Measurements from ENCODE around the gene C2orf15.
A peak's percentile ranks its signal among the peaks of the same experiment; 100 is the strongest.

C2orf15 gene

GRCh38 chr2:99141110-99142108 is at the start of gene C2orf15:
Gene C2orf15 (plus strand): TSS chr2:99141707. CDS start chr2:99150559, 8,852 bp downstream.
- H3K9me3 ChIP-seq (ENCODE audit: low read depth, low read length), result no peaks in the 10 kb centered on the region
- DNase-seq (ENCODE audit: low read depth, low spot score), result peak; percentile 28
- no peaks in the 10 kb centered on the region for H3K36me3 ChIP-seq (ENCODE audit: insufficient read depth, low read length)
- TF ChIP-seq FOXP2 (optimal IDR thresholded peaks at IDR 0.05; ENCODE audit: control extremely low read depth, extremely low read length, insufficient read depth) (peak; percentile 46), EZH2 (IDR thresholded peaks at IDR 0.05) (no peak), POLR2AphosphoS5 (IDR thresholded peaks at IDR 0.05; ENCODE audit: borderline replicate concordance, low read depth, low read length) (peak; percentile 73)
- H3K4me3 ChIP-seq, result peak within 1 kb of the TSS; percentile 93
- H3K9ac ChIP-seq (ENCODE audit: insufficient read length), result peak within 1 kb of the TSS; percentile 70
- no peak within 1 kb of the TSS for H3K27ac ChIP-seq

- H3K9ac ChIP-seq (ENCODE audit: insufficient read length), result no peak overlapping the region
- H3K4me3 ChIP-seq, result no peak overlapping the region
- TF ChIP-seq POLR2AphosphoS5 (IDR thresholded peaks at IDR 0.05; ENCODE audit: borderline replicate concordance, low read depth, low read length), result no peak
- no peak for TF ChIP-seq FOXP2 (optimal IDR thresholded peaks at IDR 0.05; ENCODE audit: control extremely low read depth, extremely low read length, insufficient read depth)
- no peak for TF ChIP-seq EZH2 (IDR thresholded peaks at IDR 0.05)
- H3K27ac ChIP-seq, result no peak overlapping the region
- no peaks in the 10 kb centered on the region for H3K9me3 ChIP-seq (ENCODE audit: low read depth, low read length)
- no peak for DNase-seq (ENCODE audit: low read depth, low spot score)
- no peaks in the 10 kb centered on the region for H3K36me3 ChIP-seq (ENCODE audit: insufficient read depth, low read length)
These were observed 44.8 kb upstream of the C2orf15 start for GRCh38 chr2:99096728-99097127.

GRCh38 chr2:99101697-99102096 is 39.8 kb upstream of the C2orf15 start:
- Histone ChIP-seq H3K27ac (no peak overlapping the region), H3K36me3 (ENCODE audit: insufficient read depth, low read length) (no peaks in the 10 kb centered on the region), H3K4me3 (no peak overlapping the region), H3K9ac (ENCODE audit: insufficient read length) (no peak overlapping the region), H3K9me3 (ENCODE audit: low read depth, low read length) (no peaks in the 10 kb centered on the region)
- TF ChIP-seq EZH2 (IDR thresholded peaks at IDR 0.05) (no peak), POLR2AphosphoS5 (IDR thresholded peaks at IDR 0.05; ENCODE audit: borderline replicate concordance, low read depth, low read length) (no peak), FOXP2 (optimal IDR thresholded peaks at IDR 0.05; ENCODE audit: control extremely low read depth, extremely low read length, insufficient read depth) (no peak)
- DNase-seq (ENCODE audit: low read depth, low spot score), result no peak

GRCh38 chr2:99104006-99104405 is 37.5 kb upstream of the C2orf15 start:
- DNase-seq (ENCODE audit: low read depth, low spot score), result no peak
- no peak overlapping the region for H3K9ac ChIP-seq (ENCODE audit: insufficient read length)
- no peak for TF ChIP-seq EZH2 (IDR thresholded peaks at IDR 0.05)

GRCh38 chr2:99106913-99107312 is 34.6 kb upstream of the C2orf15 start:
- Histone ChIP-seq H3K9me3 (ENCODE audit: low read depth, low read length) (no peaks in the 10 kb centered on the region), H3K36me3 (ENCODE audit: insufficient read depth, low read length) (no peaks in the 10 kb centered on the region), H3K4me3 (no peak overlapping the region), H3K27ac (no peak overlapping the region), H3K9ac (ENCODE audit: insufficient read length) (no peak overlapping the region)
- TF ChIP-seq EZH2 (IDR thresholded peaks at IDR 0.05) (no peak), FOXP2 (optimal IDR thresholded peaks at IDR 0.05; ENCODE audit: control extremely low read depth, extremely low read length, insufficient read depth) (no peak), POLR2AphosphoS5 (IDR thresholded peaks at IDR 0.05; ENCODE audit: borderline replicate concordance, low read depth, low read length) (no peak)
- DNase-seq (ENCODE audit: low read depth, low spot score), result no peak

More at GRCh38 chr2:99104006-99104405, 37.5 kb upstream of the C2orf15 start:
- Histone ChIP-seq H3K36me3 (ENCODE audit: insufficient read depth, low read length) (no peaks in the 10 kb centered on the region), H3K27ac (no peak overlapping the region), H3K9me3 (ENCODE audit: low read depth, low read length) (no peaks in the 10 kb centered on the region), H3K4me3 (no peak overlapping the region)

- no peaks in the 10 kb centered on the region for H3K9me3 ChIP-seq (ENCODE audit: low read depth, low read length)
- TF ChIP-seq EZH2 (IDR thresholded peaks at IDR 0.05), result no peak
- TF ChIP-seq FOXP2 (optimal IDR thresholded peaks at IDR 0.05; ENCODE audit: control extremely low read depth, extremely low read length, insufficient read depth), result no peak
- no peak for TF ChIP-seq POLR2AphosphoS5 (IDR thresholded peaks at IDR 0.05; ENCODE audit: borderline replicate concordance, low read depth, low read length)
- H3K36me3 ChIP-seq (ENCODE audit: insufficient read depth, low read length), result no peaks in the 10 kb centered on the region
- no peak for DNase-seq (ENCODE audit: low read depth, low spot score)
- no peak overlapping the region for H3K9ac ChIP-seq (ENCODE audit: insufficient read length)
- no peak overlapping the region for H3K27ac ChIP-seq
- no peak overlapping the region for H3K4me3 ChIP-seq
These were observed 30.3 kb upstream of the C2orf15 start for GRCh38 chr2:99111236-99111635.

- no peak for DNase-seq (ENCODE audit: low read depth, low spot score)
- no peak overlapping the region for H3K9ac ChIP-seq (ENCODE audit: insufficient read length)
- H3K9me3 ChIP-seq (ENCODE audit: low read depth, low read length), result no peaks in the 10 kb centered on the region
- H3K4me3 ChIP-seq, result no peak overlapping the region
- TF ChIP-seq FOXP2 (optimal IDR thresholded peaks at IDR 0.05; ENCODE audit: control extremely low read depth, extremely low read length, insufficient read depth), result no peak
- no peak for TF ChIP-seq EZH2 (IDR thresholded peaks at IDR 0.05)
- no peak for TF ChIP-seq POLR2AphosphoS5 (IDR thresholded peaks at IDR 0.05; ENCODE audit: borderline replicate concordance, low read depth, low read length)
- no peaks in the 10 kb centered on the region for H3K36me3 ChIP-seq (ENCODE audit: insufficient read depth, low read length)
- no peak overlapping the region for H3K27ac ChIP-seq
These were observed 29.6 kb upstream of the C2orf15 start for GRCh38 chr2:99111945-99112344.

GRCh38 chr2:99112617-99113016 is 28.9 kb upstream of the C2orf15 start:
- no peak overlapping the region for H3K9ac ChIP-seq (ENCODE audit: insufficient read length)
- DNase-seq (ENCODE audit: low read depth, low spot score), result no peak
- no peak overlapping the region for H3K27ac ChIP-seq
- no peak for TF ChIP-seq POLR2AphosphoS5 (IDR thresholded peaks at IDR 0.05; ENCODE audit: borderline replicate concordance, low read depth, low read length)
- no peak for TF ChIP-seq FOXP2 (optimal IDR thresholded peaks at IDR 0.05; ENCODE audit: control extremely low read depth, extremely low read length, insufficient read depth)
- no peak for TF ChIP-seq EZH2 (IDR thresholded peaks at IDR 0.05)
- no peaks in the 10 kb centered on the region for H3K9me3 ChIP-seq (ENCODE audit: low read depth, low read length)
- no peaks in the 10 kb centered on the region for H3K36me3 ChIP-seq (ENCODE audit: insufficient read depth, low read length)
- H3K4me3 ChIP-seq, result no peak overlapping the region

All from SK-N-MC (cell line).